ENCODE measurements around the gene VPS4A.

- no peak for TF ChIP-seq REST (IDR thresholded peaks at IDR 0.05; ENCODE audit: low read depth)
- no peak for TF ChIP-seq TAF1 (IDR thresholded peaks at IDR 0.05; ENCODE audit: low read depth)
- no peak for TF ChIP-seq TCF12 (IDR thresholded peaks at IDR 0.05; ENCODE audit: low read depth)
- TF ChIP-seq CREB1 (IDR thresholded peaks at IDR 0.05; ENCODE audit: low read depth): no peak
These were observed 9.9 kb downstream of the VPS4A start for GRCh38 chr16:69321080-69321479.
